HG02840 (cell line): Measurements from ENCODE around the gene SLC18A3.

Source experiments
- ATAC-seq: cut with Tn5 transposase; IDR thresholded peaks from one replicate; pipeline ENCODE4 v1.9.1; 2021; ENCODE audit warnings: mild to moderate bottlenecking, moderate library complexity, moderate number of reproducible peaks; ENCODE audit not compliant: unreplicated experiment, low FRiP score

Gene SLC18A3

GRCh38 chr10:49622426-49623425, 12.6 kb downstream of the SLC18A3 start:
- ATAC-seq = no peak

- no peak for ATAC-seq
Measured at GRCh38 chr10:49624629-49625028, 14.5 kb downstream of the SLC18A3 start.

GRCh38 chr10:49625411-49625810, 15.3 kb downstream of the SLC18A3 start:
- ATAC-seq = no peak

GRCh38 chr10:49627038-49627437, 16.9 kb downstream of the SLC18A3 start:
- ATAC-seq = no peak

- ATAC-seq = no peak
Measured at GRCh38 chr10:49627644-49628247, 17.6 kb downstream of the SLC18A3 start.

GRCh38 chr10:49628599-49628998, 18.5 kb downstream of the SLC18A3 start:
- no peak for ATAC-seq

GRCh38 chr10:49629431-49629881, 19.3 kb downstream of the SLC18A3 start:
- ATAC-seq = no peak

- ATAC-seq = no peak
Measured at GRCh38 chr10:49631975-49632374, 21.9 kb downstream of the SLC18A3 start.

GRCh38 chr10:49632406-49633317, 22.6 kb downstream of the SLC18A3 start:
- ATAC-seq = no peak

- no peak for ATAC-seq
Measured at GRCh38 chr10:49633327-49634068, 23.4 kb downstream of the SLC18A3 start.

- no peak for ATAC-seq
Measured at GRCh38 chr10:49634069-49634660, 24.1 kb downstream of the SLC18A3 start.

GRCh38 chr10:49642311-49642710, 32.2 kb downstream of the SLC18A3 start:
- no peak for ATAC-seq

GRCh38 chr10:49643241-49644034, 33.3 kb downstream of the SLC18A3 start:
- no peak for ATAC-seq

GRCh38 chr10:49644035-49644646, 34.0 kb downstream of the SLC18A3 start:
- no peak for ATAC-seq

- ATAC-seq = no peak
Measured at GRCh38 chr10:49645417-49645816, 35.3 kb downstream of the SLC18A3 start.

GRCh38 chr10:49645871-49646870, 36.1 kb downstream of the SLC18A3 start:
- no peak for ATAC-seq

GRCh38 chr10:49647554-49647953, 37.4 kb downstream of the SLC18A3 start:
- ATAC-seq = no peak
